GM12878 (cell line): ENCODE results near the gene SLC17A2. TPM values are rescaled to one million over a fixed set of nuclear protein-coding genes. Genes with fewer than 3 reads are reported as not detected.

Experiments
- ATAC-seq: fragments of 200-7000 bp; cut with Tn5 transposase; 3 replicates; pipeline ENCODE4 v1.9.1; 2020; ENCODE audit warnings: mild to moderate bottlenecking, moderate library complexity
- BruUV-seq: library from RNA; stranded (reverse); fragments of 400-500 nt; replicated peaks from 2 replicates; lab custom pipeline; 2021; lab: Mats Ljungman, UMichigan
- CTCF ChIA-PET: fragments of 300-600 bp; sonication (Branson Sonifier 250); formaldehyde crosslinking; extraction: SDS; loops from one replicate; lab custom pipeline; 2021; ENCODE audit warnings: inconsistent platforms; lab: Yijun Ruan, JAX
- POLR2A ChIA-PET: fragments of 350-600 bp; formaldehyde crosslinking; extraction: SDS; loops from one replicate; lab custom pipeline; 2021; ENCODE audit warnings: inconsistent platforms; lab: Charles Lee
- RAD21 ChIA-PET: fragments of 300-600 bp; sonication (Branson Sonifier 250); formaldehyde crosslinking; loops from one replicate; lab custom pipeline; 2023; ENCODE audit warnings: antibody characterized with exemption; ENCODE audit not compliant: unreplicated experiment; lab: Charles Lee
- SMC1A ChIA-PET: fragments of 300-600 bp; sonication (Branson Sonifier 250); formaldehyde crosslinking; loops from one replicate; lab custom pipeline; 2023; ENCODE audit not compliant: unreplicated experiment, uncharacterized antibody; lab: Charles Lee
- DNase-seq: peaks from one replicate; pipeline ENCODE4 v3.0.0-alpha.2; 2011; ENCODE audit warnings: low read depth, low spot score
- FAIRE-seq: peaks from 3 replicates; lab custom pipeline; 2011; peaks lifted over from hg19 to GRCh38; lab: Jason Lieb, UNC
- H2AFZ ChIP-seq: 2 replicates; pipeline ENCODE4 v1.6.0; 2011; ENCODE audit warnings: low read depth, low read length, control low read depth; ENCODE audit not compliant: control insufficient read depth
- H3K27ac ChIP-seq: 2 replicates; pipeline ENCODE4 v1.5.1; 2011; ENCODE audit warnings: control low read depth; ENCODE audit not compliant: control insufficient read depth, insufficient read depth
- H3K27me3 ChIP-seq, 2 experiments: replicated peaks in 1 of 2; 2 replicates each; pipeline versions ENCODE4 v1.6.0 to v1.6.1; 2011; ENCODE audit warnings: low read length in 1 of 2; ENCODE audit not compliant: control insufficient read depth in 2 of 2, insufficient read depth in 2 of 2
- H3K36me3 ChIP-seq, 2 experiments: 2 replicates each; pipeline ENCODE4 v1.5.1; 2011; ENCODE audit warnings: low read length in 1 of 2; ENCODE audit not compliant: control insufficient read depth in 2 of 2, insufficient read depth in 2 of 2
- H3K4me1 ChIP-seq: 2 replicates; pipeline ENCODE4 v1.6.1; 2011; ENCODE audit warnings: mild to moderate bottlenecking, low read length, moderate library complexity, mixed read lengths; ENCODE audit not compliant: control insufficient read depth, insufficient read depth
- H3K4me2 ChIP-seq: 2 replicates; pipeline ENCODE4 v1.6.0; 2011; ENCODE audit warnings: control low read depth; ENCODE audit not compliant: control insufficient read depth, insufficient read depth
- H3K4me3 ChIP-seq: fragments of 200-600 bp; sonication (generic); 2 replicates; pipeline ENCODE4 v1.5.1; 2016
- H3K79me2 ChIP-seq: 2 replicates; pipeline ENCODE4 v1.6.0; 2011; ENCODE audit warnings: low read length; ENCODE audit not compliant: control insufficient read depth, insufficient read depth
- H3K9ac ChIP-seq: 2 replicates; pipeline ENCODE4 v1.8.0; 2011; ENCODE audit warnings: low read length, control low read depth, mixed read lengths; ENCODE audit not compliant: control insufficient read depth, insufficient read depth
- H3K9me3 ChIP-seq: replicated peaks from 3 replicates; pipeline ENCODE4 v1.5.1; 2011; ENCODE audit warnings: mild to moderate bottlenecking, low read length; ENCODE audit not compliant: control insufficient read depth, insufficient read depth
- H4K20me1 ChIP-seq: 2 replicates; pipeline ENCODE4 v1.6.0; 2011; ENCODE audit not compliant: control insufficient read depth, insufficient read depth
- ASH2L ChIP-seq: fragments of 300-600, 200-600 bp; sonication (generic); IDR thresholded peaks from 2 replicates; pipeline ENCODE4 v1.6.1; 2017; ENCODE audit warnings: low read depth, mild to moderate bottlenecking, borderline replicate concordance
- BCL11A ChIP-seq: IDR thresholded peaks from 2 replicates; pipeline ENCODE4 v1.6.1; 2011; ENCODE audit warnings: low read depth, low read length
- CREM ChIP-seq: IDR thresholded peaks from 2 replicates; pipeline ENCODE4 v1.6.1; 2014; ENCODE audit warnings: antibody characterized with exemption, low read depth
- FOXK2 ChIP-seq: fragments of 450-650 bp; IDR thresholded peaks from 2 replicates; pipeline ENCODE4 v1.6.1; 2017; ENCODE audit warnings: mild to moderate bottlenecking, moderate library complexity
- GABPA ChIP-seq: IDR thresholded peaks from 2 replicates; pipeline ENCODE4 v1.6.1; 2014; ENCODE audit warnings: antibody characterized with exemption, low read depth, mild to moderate bottlenecking, inconsistent platforms
- IRF3 ChIP-seq: fragments of 450-650 bp; IDR thresholded peaks from 2 replicates; pipeline ENCODE4 v1.6.1; 2014; ENCODE audit warnings: mild to moderate bottlenecking
- KAT2A ChIP-seq: conservative IDR thresholded peaks from 2 replicates; pipeline ENCODE4 v1.6.1; 2011; ENCODE audit warnings: low read depth, low read length; ENCODE audit not compliant: control insufficient read depth
- LARP7 ChIP-seq: fragments of 450-650 bp; IDR thresholded peaks from 2 replicates; pipeline ENCODE4 v1.6.1; 2017; ENCODE audit warnings: mild to moderate bottlenecking
- MLLT1 ChIP-seq: fragments of 450-650 bp; IDR thresholded peaks from 2 replicates; pipeline ENCODE4 v1.6.1; 2016; ENCODE audit warnings: mild to moderate bottlenecking
- MXI1 ChIP-seq: fragments of 150-350 bp; IDR thresholded peaks from 2 replicates; pipeline ENCODE4 v1.6.1; 2011; ENCODE audit warnings: low read depth, mild to moderate bottlenecking, inconsistent platforms, low read length, improper control_type of control experiment
- NR2F1 ChIP-seq: fragments of 450-650 bp; conservative IDR thresholded peaks from 2 replicates; pipeline ENCODE4 v1.6.1; 2017; ENCODE audit warnings: mild to moderate bottlenecking
- PML ChIP-seq: IDR thresholded peaks from 2 replicates; pipeline ENCODE4 v1.6.1; 2012; ENCODE audit warnings: low read length, inconsistent platforms
- RAD21 ChIP-seq: IDR thresholded peaks from 2 replicates; pipeline ENCODE4 v1.6.1; 2011; ENCODE audit warnings: mild to moderate bottlenecking, low read depth, low read length, moderate library complexity; ENCODE audit not compliant: insufficient read depth
- RELB ChIP-seq: fragments of 450-650 bp; IDR thresholded peaks from 2 replicates; pipeline ENCODE4 v1.6.1; 2017; ENCODE audit warnings: low read depth, mild to moderate bottlenecking, moderate library complexity
- SIN3A ChIP-seq: IDR thresholded peaks from 2 replicates; pipeline ENCODE4 v1.6.1; 2012; ENCODE audit warnings: low read depth, low read length, improper control_type of control experiment
- SMAD1 ChIP-seq: fragments of 450-650 bp; IDR thresholded peaks from 2 replicates; pipeline ENCODE4 v1.6.1; 2018; ENCODE audit warnings: mild to moderate bottlenecking, low read depth; ENCODE audit not compliant: partially characterized antibody
- USF2 ChIP-seq: IDR thresholded peaks from 2 replicates; pipeline ENCODE4 v1.6.1; 2011; ENCODE audit warnings: low read depth, low read length, improper control_type of control experiment, borderline replicate concordance
- YY1 ChIP-seq: IDR thresholded peaks from 2 replicates; pipeline ENCODE4 v1.6.1; 2011; ENCODE audit warnings: low read depth, mild to moderate bottlenecking, low read length
- WGBS: methylation state at CpG from one replicate; pipeline ENCODE4 v1.1.6; 2016; ENCODE audit warnings: low lambda C conversion rate; ENCODE audit not compliant: insufficient replicate concordance, insufficient coverage; ENCODE audit errors: missing lambda C conversion rate; 5-methylcytosine and 5-hydroxymethylcytosine counted together
- in situ Hi-C: fragments of 300-500 bp; cut with MboI; formaldehyde crosslinking; loops from 9 replicates; pipeline ENCODE4 v1.14.3; 2018; ENCODE audit warnings: mixed read lengths
- intact Hi-C: fragments of 100-400 bp; cut with micrococcal nuclease; formaldehyde crosslinking; loops from one replicate; pipeline ENCODE4 v1.14.2; 2022; ENCODE audit not compliant: unreplicated experiment
- polyA plus RNA-seq, 11 experiments: library from polyadenylated mRNA; depleted of rRNA in 4 of 11; unstranded in 6 of 11; stranded (reverse) in 5 of 11; fragments of >200 nt; fragmentation: Nextera tagmentation in 4 of 11; fragmentation: Illumina TruSeq in 1 of 11; extraction: Ambion mirVana in 4 of 11; extraction: Trizol in 1 of 11; gene quantifications; 1 replicate in 1 of 11; 2 replicates in 10 of 11; pipeline versions ENCODE4 v1.2.1 to v1.2.3, GENCODE V29; 2011 to 2016; ENCODE audit warnings: inconsistent platforms in 2 of 11, missing spikeins in 2 of 11, low read depth in 1 of 11
- total RNA-seq, 4 experiments: library from RNA; depleted of rRNA in 3 of 4; stranded (reverse); fragments of >200 nt in 3 of 4; fragmentation: Illumina TruSeq in 1 of 4; extraction: Trizol in 1 of 4; gene quantifications; 2 replicates each; pipeline versions ENCODE4 v1.2.1 to v1.2.3, GENCODE V29; 2013 to 2021

The SLC17A2 gene
- total and polyA plus RNA-seq, 10 of the 15 experiments (the other 5 are each of a cell fraction or from before 2014, with no cell fraction given), result not detected

GRCh38 chr6:25950297-25950696 lies 19.8 kb upstream of the SLC17A2 start (continued):
- TF ChIP-seq MLLT1, result no peak
- no peak for TF ChIP-seq RAD21
- no peak for TF ChIP-seq BCL11A

- Histone ChIP-seq H2AFZ (no peak overlapping the region), H3K4me3 (no peak overlapping the region), H4K20me1 (no peaks in the 10 kb centered on the region), H3K4me1 (no peaks in the 10 kb centered on the region), H3K9ac (no peak overlapping the region), H3K27ac (no peak overlapping the region), H3K27me3 (no peaks in the 10 kb centered on the region), H3K4me2 (no peak overlapping the region), H3K79me2 (no peaks in the 10 kb centered on the region), H3K36me3 (no peaks in the 10 kb centered on the region), H3K9me3 (peaks cover 3% of the 10 kb centered on the region; the same call in 2 of the 3 replicates)
- ChIA-PET POLR2A (no interaction called here), RAD21 (no interaction called here), SMC1A (interaction anchor here (0.7 to 1.9 kb wide), 2 partner anchors 10 to 17 kb away, joined by 3 to 6 read pairs; no protein-coding TSS in a partner anchor), CTCF (interaction anchor here (1.4 kb wide), 1 partner anchor 53 kb away, joined by 7 read pairs; no protein-coding TSS in a partner anchor)
- WGBS, result 58% methylated on average over 1 of the region's 1 CpG
- no peak for ATAC-seq
- in situ Hi-C loops, result loop anchor here (25.0 kb wide), 1 partner anchor 687 kb away; no protein-coding TSS in a partner anchor
- no peak for DNase-seq
- intact Hi-C loops, result no loop called here
- BruUV-seq, result no TSS peak
- FAIRE-seq, result no peak
- TF ChIP-seq ASH2L, result no peak
- no peak for TF ChIP-seq USF2
- TF ChIP-seq FOXK2, result no peak
- TF ChIP-seq RELB, result no peak
- no peak for TF ChIP-seq IRF3
- no peak for TF ChIP-seq YY1
- no peak for TF ChIP-seq SMAD1
- no peak for TF ChIP-seq MXI1
- TF ChIP-seq CREM, result no peak
- TF ChIP-seq KAT2A, result no peak
- TF ChIP-seq GABPA, result no peak
- TF ChIP-seq NR2F1, result no peak
- no peak for TF ChIP-seq PML
- no peak for TF ChIP-seq LARP7
- no peak for TF ChIP-seq SIN3A
These were observed 19.2 kb upstream of the SLC17A2 start for GRCh38 chr6:25949695-25950094.
